ENCODE data around the gene TSC22D1. TPM values are rescaled to one million over a fixed set of nuclear protein-coding genes. Genes with fewer than 3 reads are reported as not detected.
"Not testable (repeated sequence)": the region's sequence is repeated elsewhere in the genome, so short reads cannot be mapped to it uniquely, and the experiment has no call there.

The TSC22D1 gene
- total RNA-seq, 2 donors from 2014 or later, result 4.1 to 6.8 TPM

DNA sequence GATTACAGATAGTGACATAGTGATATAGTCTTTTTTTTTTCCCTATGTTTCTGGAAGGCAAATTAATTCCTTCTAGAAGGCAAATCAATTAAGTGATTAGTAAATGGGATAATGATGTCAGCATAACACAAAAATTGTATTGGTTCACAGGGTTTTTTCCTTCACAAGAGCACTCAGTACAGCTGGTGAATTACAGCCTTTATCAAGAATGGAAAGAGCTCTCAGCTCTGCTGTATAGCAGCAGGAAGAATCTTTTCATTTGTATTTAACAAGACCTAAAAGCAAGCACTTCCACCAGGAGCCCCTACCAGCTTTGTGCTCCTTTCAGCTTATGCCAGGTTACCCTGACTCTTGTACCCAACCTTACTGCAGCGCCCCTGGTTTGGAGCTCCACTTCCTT, 111.7 kb downstream of the TSC22D1 start:
- Mint-ChIP-seq H3K9me3 (no peaks in the 10 kb centered on the region), H3K27me3 (no peaks in the 10 kb centered on the region), H3K4me3 (no peak overlapping the region), H3K4me1 (no peaks in the 10 kb centered on the region), H3K27ac (no peak overlapping the region), H3K36me3 (ENCODE audit: low read depth) (no peaks in the 10 kb centered on the region)
- no peak for ATAC-seq (replicated peaks)

DNA sequence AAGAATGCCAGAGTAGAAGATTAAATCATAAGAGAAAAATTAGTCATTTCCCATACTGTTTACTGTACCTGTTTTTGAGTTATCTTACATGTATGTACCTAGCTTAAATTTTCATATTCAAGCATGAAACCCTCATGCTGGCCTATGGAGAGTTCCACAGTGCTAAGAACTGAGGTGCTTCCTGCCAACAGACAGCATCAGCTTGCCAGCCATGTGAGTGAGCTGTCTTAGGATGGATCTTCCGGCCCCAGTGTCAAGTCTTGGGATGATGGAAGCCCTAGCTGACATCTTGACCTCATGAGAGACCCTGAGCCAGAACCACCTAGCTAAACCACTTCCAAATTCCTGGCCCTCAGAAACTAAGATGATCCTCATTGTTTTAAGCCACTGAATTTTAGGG, 112.4 kb downstream of the TSC22D1 start:
- no peak for ATAC-seq (replicated peaks)
- Mint-ChIP-seq H3K9me3 (no peaks in the 10 kb centered on the region), H3K4me1 (no peaks in the 10 kb centered on the region), H3K36me3 (ENCODE audit: low read depth) (no peaks in the 10 kb centered on the region), H3K27ac (no peak overlapping the region), H3K27me3 (no peaks in the 10 kb centered on the region), H3K4me3 (no peak overlapping the region)

- H3K9me3 Mint-ChIP-seq, result no peaks in the 10 kb centered on the region
- ATAC-seq (replicated peaks), result no peak
- no peak overlapping the region for H3K4me3 Mint-ChIP-seq
- no peaks in the 10 kb centered on the region for H3K4me1 Mint-ChIP-seq
- H3K36me3 Mint-ChIP-seq (ENCODE audit: low read depth), result no peaks in the 10 kb centered on the region
- no peaks in the 10 kb centered on the region for H3K27me3 Mint-ChIP-seq
- H3K27ac Mint-ChIP-seq, result no peak overlapping the region
These were observed 116.5 kb downstream of the TSC22D1 start for GRCh38 chr13:44459674-44460073.

DNA sequence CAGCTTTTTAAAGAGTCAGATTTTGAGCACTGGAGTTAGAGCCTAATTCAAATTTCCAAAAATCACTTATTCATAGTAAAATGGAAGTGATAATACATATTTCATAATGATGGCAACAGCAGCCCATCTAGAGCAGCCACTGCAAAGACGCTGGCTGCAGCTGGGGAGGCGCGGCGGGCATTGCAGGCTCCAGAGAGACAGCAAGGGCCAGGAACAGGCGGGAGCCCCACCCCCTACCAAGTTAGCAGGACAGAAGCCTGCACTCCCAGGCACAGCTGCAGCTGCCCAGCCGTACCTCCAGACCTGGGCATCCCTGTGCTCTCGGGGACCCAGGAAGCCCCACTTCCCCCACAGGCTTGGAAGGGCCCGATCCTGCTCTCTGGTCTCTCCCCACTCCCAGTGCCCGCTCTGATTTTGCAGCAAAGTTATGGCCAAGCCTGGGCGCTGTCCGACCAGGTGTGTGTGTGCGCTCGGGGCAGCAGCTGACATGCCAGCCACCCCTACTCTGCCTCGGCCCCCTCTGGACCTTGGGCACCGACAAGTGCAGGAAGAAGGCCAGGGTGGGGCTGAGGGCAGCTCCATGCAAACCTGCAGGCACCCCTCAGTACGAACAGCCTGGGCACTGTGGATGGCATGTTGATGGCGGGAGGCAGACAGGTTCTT, 117.7 kb downstream of the TSC22D1 start:
- no peaks in the 10 kb centered on the region for H3K9me3 Mint-ChIP-seq

GRCh38 chr13:44456212-44456611, 119.9 kb downstream of the TSC22D1 start:
- H3K27me3 Mint-ChIP-seq, result not testable (repeated sequence)

More for the DNA sequence above, 117.7 kb downstream of the TSC22D1 start:
- Mint-ChIP-seq H3K4me3 (no peak overlapping the region), H3K36me3 (ENCODE audit: low read depth) (no peaks in the 10 kb centered on the region), H3K27me3 (no peaks in the 10 kb centered on the region), H3K4me1 (no peaks in the 10 kb centered on the region), H3K27ac (no peak overlapping the region)
- ATAC-seq (replicated peaks), result no peak

GRCh38 chr13:44455769-44456168, 120.4 kb downstream of the TSC22D1 start:
- H3K36me3 Mint-ChIP-seq (ENCODE audit: low read depth), result no peaks in the 10 kb centered on the region
- no peak for ATAC-seq (replicated peaks)
- no peak overlapping the region for H3K27ac Mint-ChIP-seq
- H3K27me3 Mint-ChIP-seq, result no peaks in the 10 kb centered on the region
- no peaks in the 10 kb centered on the region for H3K9me3 Mint-ChIP-seq
- no peak overlapping the region for H3K4me3 Mint-ChIP-seq
- no peaks in the 10 kb centered on the region for H3K4me1 Mint-ChIP-seq

More at GRCh38 chr13:44456212-44456611, 119.9 kb downstream of the TSC22D1 start:
- ATAC-seq (replicated peaks); H3K27ac Mint-ChIP-seq; H3K36me3 Mint-ChIP-seq (ENCODE audit: low read depth); H3K9me3 Mint-ChIP-seq; H3K4me3 Mint-ChIP-seq; H3K4me1 Mint-ChIP-seq: not testable (repeated sequence)

DNA sequence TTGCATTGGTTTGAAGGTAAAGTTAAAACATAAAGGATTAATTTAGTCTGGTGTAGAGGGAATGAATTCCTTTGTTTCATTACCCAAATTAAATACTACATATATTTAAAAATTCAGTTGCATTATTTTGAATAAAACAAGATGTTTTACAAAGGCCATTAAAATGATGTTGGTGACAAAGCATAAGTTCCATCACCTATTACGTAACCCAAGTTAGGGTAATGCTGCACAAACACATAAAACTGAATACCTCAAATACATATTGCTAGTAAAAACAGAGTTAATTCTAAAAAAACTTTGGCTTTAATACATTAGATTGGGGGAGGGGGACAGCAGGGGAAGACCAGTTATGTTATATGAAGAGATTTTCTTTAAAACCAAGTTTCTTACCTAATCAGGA, 122.2 kb downstream of the TSC22D1 start:
- peaks cover 5% of the 10 kb centered on the region for H3K4me1 Mint-ChIP-seq
- no peaks in the 10 kb centered on the region for H3K27me3 Mint-ChIP-seq
- H3K36me3 Mint-ChIP-seq (ENCODE audit: low read depth), result no peaks in the 10 kb centered on the region
- H3K27ac Mint-ChIP-seq, result no peak overlapping the region
- no peak overlapping the region for H3K4me3 Mint-ChIP-seq
- ATAC-seq (replicated peaks), result no peak
- H3K9me3 Mint-ChIP-seq, result no peaks in the 10 kb centered on the region

DNA sequence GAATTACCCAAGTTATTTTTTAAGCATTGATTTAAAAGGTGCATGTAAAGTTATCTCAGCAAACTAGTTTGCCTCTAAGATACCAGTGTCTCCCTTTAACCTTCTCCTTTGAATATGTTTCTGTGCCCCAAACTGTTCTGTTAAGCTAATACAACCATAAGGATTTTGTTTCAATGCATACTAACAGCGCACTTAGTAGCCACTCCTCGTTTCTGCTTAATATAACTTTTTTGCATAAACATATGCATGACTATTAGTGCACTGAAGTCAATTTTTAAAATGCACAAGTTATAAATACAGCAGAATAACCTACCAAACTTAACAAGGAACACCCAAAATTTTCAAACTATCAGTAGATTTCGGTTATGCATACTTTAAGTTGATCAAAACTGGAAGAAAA, 123.1 kb downstream of the TSC22D1 start:
- ATAC-seq (replicated peaks), result no peak
- Mint-ChIP-seq H3K9me3 (no peaks in the 10 kb centered on the region), H3K27me3 (no peaks in the 10 kb centered on the region), H3K4me1 (peaks cover 5% of the 10 kb centered on the region), H3K36me3 (ENCODE audit: low read depth) (no peaks in the 10 kb centered on the region), H3K4me3 (no peak overlapping the region), H3K27ac (no peak overlapping the region)

DNA sequence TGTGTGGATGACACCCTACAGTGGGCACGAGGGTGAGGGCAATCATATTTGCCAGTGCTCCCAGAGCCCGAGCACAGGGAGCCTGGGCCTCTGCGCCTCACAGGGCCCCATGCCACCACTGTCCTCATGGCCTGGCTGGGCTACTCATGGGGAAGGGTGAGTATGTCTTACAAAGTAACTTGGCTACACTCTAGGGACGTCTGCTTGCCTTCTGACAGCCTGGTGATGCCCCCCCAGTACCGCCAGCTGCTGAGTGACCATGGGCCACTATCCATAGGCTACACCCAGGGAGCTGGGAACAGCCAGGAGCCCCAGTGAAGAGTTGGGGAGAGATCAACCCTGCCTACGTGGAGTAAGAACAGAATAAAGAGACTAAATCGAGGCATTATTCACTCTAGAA, 123.7 kb downstream of the TSC22D1 start:
- ATAC-seq (replicated peaks), result no peak
- Mint-ChIP-seq H3K9me3 (no peaks in the 10 kb centered on the region), H3K36me3 (ENCODE audit: low read depth) (no peaks in the 10 kb centered on the region), H3K4me3 (no peak overlapping the region), H3K4me1 (peaks cover 5% of the 10 kb centered on the region), H3K27ac (no peak overlapping the region), H3K27me3 (no peaks in the 10 kb centered on the region)

DNA sequence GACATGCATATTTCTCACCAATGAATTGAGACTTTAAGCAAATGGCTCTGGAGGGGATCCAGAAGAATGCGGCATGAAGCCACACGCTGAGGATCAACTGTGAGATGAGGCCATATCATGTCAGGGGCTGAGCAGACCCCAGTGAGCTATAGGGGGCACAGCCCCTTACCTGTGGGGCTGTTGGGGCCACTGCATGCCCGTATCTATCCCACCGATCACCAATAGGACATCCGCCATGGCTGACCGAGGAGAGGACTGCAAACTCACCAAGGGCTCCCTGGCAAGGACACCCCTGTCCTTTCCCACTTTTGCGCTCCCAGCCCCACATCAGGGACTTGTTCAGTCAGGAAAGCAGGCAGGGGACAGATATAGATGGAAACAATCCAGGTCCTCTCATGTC, 124.5 kb downstream of the TSC22D1 start:
- no peak overlapping the region for H3K4me3 Mint-ChIP-seq
- no peaks in the 10 kb centered on the region for H3K27me3 Mint-ChIP-seq

GRCh38 chr13:44451126-44451525, 125.0 kb downstream of the TSC22D1 start:
- no peak overlapping the region for H3K4me3 Mint-ChIP-seq
- no peaks in the 10 kb centered on the region for H3K36me3 Mint-ChIP-seq (ENCODE audit: low read depth)
- peaks cover 5% of the 10 kb centered on the region for H3K4me1 Mint-ChIP-seq
- no peak for ATAC-seq (replicated peaks)
- no peak overlapping the region for H3K27ac Mint-ChIP-seq
- H3K9me3 Mint-ChIP-seq, result no peaks in the 10 kb centered on the region
- H3K27me3 Mint-ChIP-seq, result no peaks in the 10 kb centered on the region

More for the DNA sequence above, 124.5 kb downstream of the TSC22D1 start:
- ATAC-seq (replicated peaks), result no peak
- H3K36me3 Mint-ChIP-seq (ENCODE audit: low read depth), result no peaks in the 10 kb centered on the region
- no peak overlapping the region for H3K27ac Mint-ChIP-seq
- H3K4me1 Mint-ChIP-seq, result peaks cover 5% of the 10 kb centered on the region
- no peaks in the 10 kb centered on the region for H3K9me3 Mint-ChIP-seq

DNA sequence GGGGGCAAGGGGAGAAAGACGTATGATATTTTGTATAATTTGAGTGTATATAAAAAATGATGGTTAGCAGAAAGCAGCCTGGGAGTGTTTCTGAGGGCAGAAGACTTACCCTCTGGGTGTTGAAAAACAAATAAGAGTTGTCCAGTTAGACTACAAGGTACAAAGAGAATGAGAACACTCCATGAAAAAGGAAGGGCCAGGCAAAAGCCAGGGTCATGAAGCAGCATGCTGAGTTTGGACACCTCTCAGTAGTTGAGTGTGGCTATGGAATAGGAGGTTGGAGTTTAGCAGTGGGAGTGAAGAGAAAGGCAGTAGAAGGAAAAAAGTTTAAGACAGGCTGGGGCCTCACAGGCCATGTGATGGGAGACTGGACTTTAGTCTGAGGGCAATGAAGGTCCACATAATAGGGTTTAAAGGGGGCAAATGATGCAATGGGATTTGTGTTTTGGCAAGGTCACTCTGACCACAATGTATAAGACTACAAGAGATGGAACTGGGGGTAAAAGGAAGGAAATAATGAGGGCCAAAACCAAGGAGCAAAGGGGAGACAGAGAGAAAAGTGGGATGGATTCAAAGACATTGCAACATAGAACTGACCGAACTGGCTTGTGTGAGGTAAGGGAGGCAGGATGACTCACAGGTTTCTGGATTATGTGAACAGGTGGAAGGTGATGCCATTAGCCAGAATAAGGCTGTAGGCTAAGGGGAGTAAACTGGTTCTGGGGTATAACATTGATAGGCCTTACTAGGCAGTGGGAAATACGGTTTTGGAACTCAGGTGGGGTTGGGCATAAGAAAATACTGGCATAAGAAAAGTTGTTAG, 125.9 kb downstream of the TSC22D1 start:
- H3K36me3 Mint-ChIP-seq (ENCODE audit: low read depth), result no peaks in the 10 kb centered on the region
- no peak for ATAC-seq (replicated peaks)
- no peaks in the 10 kb centered on the region for H3K27me3 Mint-ChIP-seq

DNA sequence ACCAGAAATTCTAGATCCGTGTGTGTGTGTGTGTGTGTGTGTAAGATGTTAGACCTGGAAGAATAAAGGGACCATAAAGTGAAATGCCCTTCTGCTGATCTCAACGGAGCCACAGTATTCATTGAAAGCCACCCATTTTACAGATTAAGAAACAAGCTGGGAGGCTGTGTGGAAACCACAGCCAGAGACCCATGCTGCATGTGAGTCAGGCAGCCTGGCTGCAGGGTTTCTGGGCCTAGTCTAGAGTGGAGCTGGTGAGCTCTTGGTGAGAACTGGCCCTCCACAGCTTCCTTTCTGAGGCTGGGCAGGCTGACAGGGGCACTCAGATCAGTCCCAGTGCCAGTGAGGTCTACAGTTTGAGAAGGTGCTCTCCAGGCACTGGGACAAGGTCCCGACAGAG, 127.3 kb downstream of the TSC22D1 start:
- H3K4me3 Mint-ChIP-seq, result no peak overlapping the region
- no peaks in the 10 kb centered on the region for H3K36me3 Mint-ChIP-seq (ENCODE audit: low read depth)

More for the DNA sequence above, 125.9 kb downstream of the TSC22D1 start:
- Mint-ChIP-seq H3K4me3 (no peak overlapping the region), H3K9me3 (no peaks in the 10 kb centered on the region), H3K27ac (no peak overlapping the region), H3K4me1 (peaks cover 5% of the 10 kb centered on the region)

GRCh38 chr13:44448373-44448772, 127.8 kb downstream of the TSC22D1 start:
- ATAC-seq (replicated peaks), result no peak
- Mint-ChIP-seq H3K9me3 (no peaks in the 10 kb centered on the region), H3K27ac (no peak overlapping the region), H3K4me3 (no peak overlapping the region), H3K4me1 (peaks cover 5% of the 10 kb centered on the region), H3K36me3 (ENCODE audit: low read depth) (no peaks in the 10 kb centered on the region), H3K27me3 (no peaks in the 10 kb centered on the region)

More for the DNA sequence above, 127.3 kb downstream of the TSC22D1 start:
- no peaks in the 10 kb centered on the region for H3K27me3 Mint-ChIP-seq
- H3K4me1 Mint-ChIP-seq, result peaks cover 5% of the 10 kb centered on the region
- H3K27ac Mint-ChIP-seq, result no peak overlapping the region
- no peak for ATAC-seq (replicated peaks)
- H3K9me3 Mint-ChIP-seq, result no peaks in the 10 kb centered on the region

DNA sequence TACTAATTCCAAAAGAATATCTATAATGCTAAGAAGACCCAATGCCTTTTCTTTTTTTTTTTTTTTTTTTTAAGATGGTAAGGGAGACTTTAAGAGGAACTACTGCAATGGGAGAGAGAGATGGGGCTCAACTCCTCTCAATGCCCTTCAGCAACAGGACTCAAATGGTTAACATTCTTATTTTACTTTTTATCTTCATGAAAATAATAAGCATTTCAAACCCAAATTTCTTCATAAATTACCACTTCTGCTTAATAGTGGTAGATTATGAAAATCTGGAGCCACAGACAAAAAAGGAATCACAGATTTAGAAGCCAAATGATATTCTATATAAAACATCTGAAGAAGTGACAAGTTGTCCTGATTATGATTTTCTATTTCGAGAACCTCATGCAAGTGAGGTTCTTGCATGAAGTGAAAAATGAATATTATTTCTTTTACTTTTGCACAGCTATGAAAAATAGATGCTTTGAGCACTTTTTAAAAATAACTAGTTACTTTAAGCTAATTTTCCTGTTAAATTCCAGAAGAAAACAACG, 128.3 kb downstream of the TSC22D1 start:
- no peaks in the 10 kb centered on the region for H3K27me3 Mint-ChIP-seq
- no peak overlapping the region for H3K4me3 Mint-ChIP-seq
- peaks cover 5% of the 10 kb centered on the region for H3K4me1 Mint-ChIP-seq
- no peak for ATAC-seq (replicated peaks)
- H3K27ac Mint-ChIP-seq, result no peak overlapping the region
- no peaks in the 10 kb centered on the region for H3K36me3 Mint-ChIP-seq (ENCODE audit: low read depth)
- no peaks in the 10 kb centered on the region for H3K9me3 Mint-ChIP-seq

Data from activated T-helper 17 cell treated with anti-CD3 and anti-CD28 coated beads, Interleukin-2, amount 50 U/mL, for 72 hours (primary cell).